Glutamatergic neuron (in vitro differentiated cells): ENCODE data around the gene PIGL. TPM values are rescaled to one million over a fixed set of nuclear protein-coding genes. Genes with fewer than 3 reads are reported as not detected.
"Not testable (repeated sequence)": the region's sequence is repeated elsewhere in the genome, so short reads cannot be mapped to it uniquely, and the experiment has no call there.

Experiments
- DNase-seq: peaks from one replicate; pipeline ENCODE4 v3.0.0; 2022
- H3K27ac Mint-ChIP-seq: one replicate; pipeline ENCODE4 v1.8.0; 2020; ENCODE audit warnings: mild to moderate bottlenecking, mixed read lengths, inconsistent platforms; ENCODE audit not compliant: unreplicated experiment
- H3K27me3 Mint-ChIP-seq: one replicate; pipeline ENCODE4 v1.8.0; 2020; ENCODE audit warnings: mild to moderate bottlenecking, moderate library complexity, mixed read lengths, inconsistent platforms; ENCODE audit not compliant: unreplicated experiment
- H3K36me3 Mint-ChIP-seq: one replicate; pipeline ENCODE4 v1.8.0; 2020; ENCODE audit warnings: mild to moderate bottlenecking, mixed read lengths, inconsistent platforms; ENCODE audit not compliant: unreplicated experiment
- H3K4me1 Mint-ChIP-seq: one replicate; pipeline ENCODE4 v1.8.0; 2020; ENCODE audit warnings: mild to moderate bottlenecking, low read depth, mixed read lengths, inconsistent platforms; ENCODE audit not compliant: unreplicated experiment
- H3K4me3 Mint-ChIP-seq: one replicate; pipeline ENCODE4 v1.8.0; 2020; ENCODE audit warnings: mild to moderate bottlenecking, mixed read lengths, inconsistent platforms; ENCODE audit not compliant: unreplicated experiment
- H3K9me3 Mint-ChIP-seq: one replicate; pipeline ENCODE4 v1.8.0; 2020; ENCODE audit warnings: mild to moderate bottlenecking, moderate library complexity, mixed read lengths, inconsistent platforms; ENCODE audit not compliant: unreplicated experiment
- total RNA-seq: library from RNA; stranded (reverse); fragmentation: NEBNext Ultra II Directional; extraction: Animal tissue kit (Norgen Biotek cat#: 25700); gene quantifications from one replicate; pipeline ENCODE4 v1.2.1, GENCODE V29; 2021; ENCODE audit not compliant: unreplicated experiment
- TF ChIP-seq, protein P1 (sequence below): fragments of 200-600 bp; sonication (generic); IDR thresholded peaks from one replicate; pipeline ENCODE4 v1.5.0; 2021; ENCODE audit not compliant: partially characterized antibody, unreplicated experiment

The PIGL gene
- total RNA-seq, 1 donor from 2014 or later = 37.0 TPM

DNA sequence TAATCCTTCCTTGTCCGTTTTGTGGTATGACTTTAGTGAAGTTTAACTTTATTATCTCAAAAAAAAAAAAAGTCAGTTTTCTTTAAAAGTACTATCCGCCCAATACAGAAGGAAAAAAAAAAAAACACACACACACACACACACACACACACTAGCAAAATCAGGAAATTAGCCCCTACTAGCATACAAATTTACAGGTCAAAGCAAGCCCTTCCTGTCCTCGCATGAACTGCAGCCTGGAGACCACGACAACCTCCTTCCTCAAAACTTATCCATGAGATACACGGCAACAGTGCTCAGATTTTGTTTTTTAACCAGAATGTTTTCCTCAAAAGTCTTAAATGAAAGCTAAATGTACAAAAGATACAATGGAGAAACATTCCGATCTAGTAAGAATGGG is 17.9 kb upstream of the PIGL start:
- Mint-ChIP-seq H3K4me1 (peaks cover 13% of the 10 kb centered on the region), H3K27ac (no peak overlapping the region), H3K4me3 (no peak overlapping the region), H3K9me3 (no peaks in the 10 kb centered on the region), H3K36me3 (no peaks in the 10 kb centered on the region), H3K27me3 (no peaks in the 10 kb centered on the region)
- DNase-seq = no peak
- TF ChIP-seq, protein P1, sequence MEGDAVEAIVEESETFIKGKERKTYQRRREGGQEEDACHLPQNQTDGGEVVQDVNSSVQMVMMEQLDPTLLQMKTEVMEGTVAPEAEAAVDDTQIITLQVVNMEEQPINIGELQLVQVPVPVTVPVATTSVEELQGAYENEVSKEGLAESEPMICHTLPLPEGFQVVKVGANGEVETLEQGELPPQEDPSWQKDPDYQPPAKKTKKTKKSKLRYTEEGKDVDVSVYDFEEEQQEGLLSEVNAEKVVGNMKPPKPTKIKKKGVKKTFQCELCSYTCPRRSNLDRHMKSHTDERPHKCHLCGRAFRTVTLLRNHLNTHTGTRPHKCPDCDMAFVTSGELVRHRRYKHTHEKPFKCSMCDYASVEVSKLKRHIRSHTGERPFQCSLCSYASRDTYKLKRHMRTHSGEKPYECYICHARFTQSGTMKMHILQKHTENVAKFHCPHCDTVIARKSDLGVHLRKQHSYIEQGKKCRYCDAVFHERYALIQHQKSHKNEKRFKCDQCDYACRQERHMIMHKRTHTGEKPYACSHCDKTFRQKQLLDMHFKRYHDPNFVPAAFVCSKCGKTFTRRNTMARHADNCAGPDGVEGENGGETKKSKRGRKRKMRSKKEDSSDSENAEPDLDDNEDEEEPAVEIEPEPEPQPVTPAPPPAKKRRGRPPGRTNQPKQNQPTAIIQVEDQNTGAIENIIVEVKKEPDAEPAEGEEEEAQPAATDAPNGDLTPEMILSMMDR = no peak

DNA sequence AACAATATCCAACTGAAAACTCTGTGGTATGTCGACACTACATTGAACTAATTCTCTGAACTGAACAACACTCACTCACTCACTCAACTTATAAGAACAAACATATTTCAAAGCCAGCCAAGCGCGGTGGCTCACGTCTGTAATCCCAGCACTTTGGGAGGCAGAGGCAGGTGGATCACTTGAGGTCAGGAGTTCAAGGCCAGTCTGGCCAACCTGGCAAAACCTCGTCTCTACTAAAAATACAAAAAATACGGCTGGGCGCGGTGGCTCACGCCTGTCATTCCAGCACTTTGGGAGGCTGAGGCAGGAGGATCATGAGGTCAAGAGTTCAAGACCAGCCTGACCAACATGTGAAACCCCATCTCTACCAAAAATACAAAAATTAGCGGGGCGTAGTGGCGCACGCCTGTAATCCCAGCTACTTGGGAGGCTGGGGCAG is 15.3 kb upstream of the PIGL start:
- not testable (repeated sequence) for H3K27me3 Mint-ChIP-seq, DNase-seq, H3K4me3 Mint-ChIP-seq, H3K36me3 Mint-ChIP-seq, H3K27ac Mint-ChIP-seq, H3K9me3 Mint-ChIP-seq
- H3K4me1 Mint-ChIP-seq = peaks cover 18% of the 10 kb centered on the region

DNA sequence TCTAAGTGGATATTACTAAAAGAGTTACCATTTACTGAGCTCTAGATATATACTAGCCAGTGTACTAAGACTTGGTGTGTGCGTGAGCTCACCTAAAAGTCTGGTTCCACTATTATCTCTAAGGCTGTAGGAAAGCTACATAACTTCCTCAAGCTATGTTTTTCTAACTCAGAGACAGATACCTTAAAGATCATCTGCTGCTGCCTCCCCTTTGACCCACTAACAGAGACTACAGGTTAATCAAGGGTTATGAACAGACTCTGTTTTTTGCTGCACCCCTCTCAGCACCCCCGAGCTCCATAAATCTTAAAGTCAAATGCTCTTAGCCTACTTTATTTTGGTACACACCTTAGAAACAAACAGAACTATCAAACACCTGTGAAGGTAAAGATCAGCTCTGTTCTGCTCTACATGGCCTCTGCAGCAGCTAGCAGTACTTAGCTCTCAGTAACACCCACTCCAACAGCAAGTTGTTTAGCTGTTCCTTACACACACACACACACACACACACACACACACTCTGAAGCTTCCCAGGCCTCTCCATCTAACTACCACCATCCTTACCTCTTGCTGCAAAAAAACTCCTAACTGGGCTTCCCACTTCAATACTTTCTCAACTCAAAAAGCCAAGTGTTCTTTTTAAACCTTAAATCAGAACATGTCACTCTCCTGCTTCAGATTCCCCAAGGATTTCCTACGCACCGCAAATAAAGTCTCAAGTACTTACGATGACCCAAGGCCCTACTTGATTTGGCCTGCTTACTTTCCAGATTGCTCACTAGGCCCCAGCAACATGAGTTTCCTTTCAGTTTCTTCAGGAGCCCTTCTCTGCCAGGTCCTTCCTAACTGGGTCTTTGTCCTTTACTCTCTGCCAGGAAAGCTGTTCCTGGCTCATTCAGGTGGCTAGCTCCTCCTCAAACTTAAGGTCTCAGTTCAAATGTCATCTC is 14.2 kb upstream of the PIGL start:
- DNase-seq, H3K9me3 Mint-ChIP-seq, H3K27me3 Mint-ChIP-seq, H3K4me3 Mint-ChIP-seq, H3K36me3 Mint-ChIP-seq: not testable (repeated sequence)
- Mint-ChIP-seq H3K4me1 (peaks cover 18% of the 10 kb centered on the region), H3K27ac (peak overlapping the region; percentile 28)

DNA sequence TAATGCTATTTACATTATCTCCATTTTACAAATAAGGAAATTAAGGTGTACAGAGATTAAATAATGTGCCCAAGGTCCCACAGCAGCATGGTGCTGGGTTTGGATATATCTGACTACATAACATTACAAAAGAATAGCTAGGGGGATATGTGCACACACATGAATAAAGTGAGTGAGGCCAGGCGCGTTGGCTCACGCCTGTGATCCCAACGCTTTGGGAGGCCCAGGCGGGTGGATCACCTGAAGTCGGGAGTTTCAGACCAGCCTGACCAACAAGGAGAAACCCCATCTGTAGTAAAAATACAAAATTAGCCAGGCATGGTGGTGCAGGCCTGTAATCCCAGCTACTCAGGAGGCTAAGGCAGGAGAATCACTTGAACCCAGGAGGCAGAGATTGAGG is 12.2 kb upstream of the PIGL start:
- H3K36me3 Mint-ChIP-seq, H3K4me3 Mint-ChIP-seq, H3K9me3 Mint-ChIP-seq, H3K27ac Mint-ChIP-seq, H3K27me3 Mint-ChIP-seq, DNase-seq: not testable (repeated sequence)
- peaks cover 18% of the 10 kb centered on the region for H3K4me1 Mint-ChIP-seq

DNA sequence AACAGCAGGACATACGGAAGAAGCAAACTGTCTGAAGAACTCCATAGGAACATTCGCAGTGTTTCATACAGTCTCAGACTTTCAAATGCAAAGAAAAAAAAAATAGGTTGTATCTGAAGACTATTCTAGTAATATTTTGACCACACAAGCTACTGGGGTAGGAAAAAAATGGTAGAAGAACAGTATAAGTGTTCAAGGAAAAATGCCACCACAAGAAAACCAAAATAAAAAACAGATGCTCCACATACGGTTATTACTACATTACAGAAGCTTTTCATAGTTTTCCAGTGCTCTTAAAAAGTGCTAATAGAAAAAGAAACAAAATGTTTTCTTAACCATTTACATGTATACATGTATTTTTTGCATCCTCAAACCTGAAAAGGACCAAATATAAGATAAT is 5.4 kb upstream of the PIGL start:
- Mint-ChIP-seq H3K9me3 (peaks cover 6% of the 10 kb centered on the region), H3K4me1 (peaks cover 8% of the 10 kb centered on the region), H3K27me3 (peaks cover 3% of the 10 kb centered on the region), H3K36me3 (no peaks in the 10 kb centered on the region), H3K4me3 (no peak overlapping the region), H3K27ac (no peak overlapping the region)
- TF ChIP-seq, protein P1 = no peak
- DNase-seq = no peak

DNA sequence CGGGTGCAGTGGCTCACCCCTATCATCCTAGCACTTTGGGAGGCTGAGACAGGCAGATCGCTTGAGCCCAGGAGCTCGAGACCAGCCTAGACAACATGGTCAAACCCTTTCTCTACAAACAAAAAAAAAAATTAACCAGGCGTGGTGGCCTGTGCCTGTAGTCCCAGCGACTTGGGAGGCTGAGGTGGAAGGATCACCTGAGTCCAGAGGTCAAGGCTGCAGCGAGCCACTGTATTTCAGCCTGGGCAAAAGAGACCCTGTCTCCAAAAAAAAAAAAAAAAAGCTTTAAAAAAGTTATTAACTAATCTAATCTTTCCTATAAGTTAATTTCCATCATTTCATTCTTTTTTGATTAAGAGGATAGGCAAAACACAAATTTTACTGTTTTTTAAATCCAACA is 4.2 kb upstream of the PIGL start:
- Mint-ChIP-seq H3K27ac (no peak overlapping the region), H3K36me3 (no peaks in the 10 kb centered on the region), H3K27me3 (peaks cover 3% of the 10 kb centered on the region), H3K4me3 (peak overlapping the region; percentile 43), H3K4me1 (peaks cover 10% of the 10 kb centered on the region), H3K9me3 (peaks cover 6% of the 10 kb centered on the region)
- DNase-seq = no peak
- TF ChIP-seq, protein P1 = no peak
